A673 (cell line): ENCODE measurements around the gene UNC5A.

ENCODE experiments used
- EZH2 ChIP-seq: fragments of 200-600 bp; sonication (generic); IDR thresholded peaks from 2 replicates; pipeline ENCODE4 v1.6.1; 2017; ENCODE audit warnings: borderline replicate concordance, low read depth, mild to moderate bottlenecking, mixed read lengths, antibody characterized with exemption, low read length; ENCODE audit not compliant: poor library complexity, severe bottlenecking
- TF ChIP-seq, protein P1 (sequence below): fragments of 300-800, 200-600 bp; sonication (generic); conservative IDR thresholded peaks from 2 replicates; pipeline ENCODE4 v1.5.1; 2017; ENCODE audit warnings: low read depth, mild to moderate bottlenecking, antibody characterized with exemption, low read length, moderate library complexity, mixed read lengths

GRCh38 chr5:176866707-176867310 is 56.5 kb downstream of the UNC5A start:
- TF ChIP-seq, protein P1, sequence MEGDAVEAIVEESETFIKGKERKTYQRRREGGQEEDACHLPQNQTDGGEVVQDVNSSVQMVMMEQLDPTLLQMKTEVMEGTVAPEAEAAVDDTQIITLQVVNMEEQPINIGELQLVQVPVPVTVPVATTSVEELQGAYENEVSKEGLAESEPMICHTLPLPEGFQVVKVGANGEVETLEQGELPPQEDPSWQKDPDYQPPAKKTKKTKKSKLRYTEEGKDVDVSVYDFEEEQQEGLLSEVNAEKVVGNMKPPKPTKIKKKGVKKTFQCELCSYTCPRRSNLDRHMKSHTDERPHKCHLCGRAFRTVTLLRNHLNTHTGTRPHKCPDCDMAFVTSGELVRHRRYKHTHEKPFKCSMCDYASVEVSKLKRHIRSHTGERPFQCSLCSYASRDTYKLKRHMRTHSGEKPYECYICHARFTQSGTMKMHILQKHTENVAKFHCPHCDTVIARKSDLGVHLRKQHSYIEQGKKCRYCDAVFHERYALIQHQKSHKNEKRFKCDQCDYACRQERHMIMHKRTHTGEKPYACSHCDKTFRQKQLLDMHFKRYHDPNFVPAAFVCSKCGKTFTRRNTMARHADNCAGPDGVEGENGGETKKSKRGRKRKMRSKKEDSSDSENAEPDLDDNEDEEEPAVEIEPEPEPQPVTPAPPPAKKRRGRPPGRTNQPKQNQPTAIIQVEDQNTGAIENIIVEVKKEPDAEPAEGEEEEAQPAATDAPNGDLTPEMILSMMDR: no peak
- no peak for TF ChIP-seq EZH2
